ENCODE results near the gene PRDM11.
"Not testable (repeated sequence)": the region's sequence is repeated elsewhere in the genome, so short reads cannot be mapped to it uniquely, and the experiment has no call there.

GRCh38 chr11:45127836-45128235, 18.6 kb upstream of the PRDM11 start:
- not testable (repeated sequence) for TF ChIP-seq CTCF, POLR2A (IDR thresholded peaks at IDR 0.05)
